ENCODE measurements around the gene METTL8. TPM values are rescaled to one million over a fixed set of nuclear protein-coding genes. Genes with fewer than 3 reads are reported as not detected.
"Not testable (repeated sequence)": the region's sequence is repeated elsewhere in the genome, so short reads cannot be mapped to it uniquely, and the experiment has no call there.

METTL8 gene
- total RNA-seq, 1 experiment from 2014 or later: 31.5 TPM

GRCh38 chr2:171389325-171389724, 44.5 kb downstream of the METTL8 start:
- Histone ChIP-seq H3K27me3 (no peaks in the 10 kb centered on the region), H3K9me3 (no peaks in the 10 kb centered on the region), H3K4me3 (no peak overlapping the region), H3K36me3 (peaks cover 14% of the 10 kb centered on the region)
- no peak for DNase-seq

- Histone ChIP-seq H3K4me3 (no peak overlapping the region), H3K9me3 (no peaks in the 10 kb centered on the region), H3K27me3 (no peaks in the 10 kb centered on the region), H3K36me3 (peaks cover 18% of the 10 kb centered on the region)
- no peak for DNase-seq
These were observed 46.7 kb downstream of the METTL8 start for GRCh38 chr2:171387052-171387451.

- no peak for DNase-seq
- Histone ChIP-seq H3K36me3 (peaks cover 19% of the 10 kb centered on the region), H3K9me3 (no peaks in the 10 kb centered on the region), H3K27me3 (no peaks in the 10 kb centered on the region), H3K4me3 (no peak overlapping the region)
These were observed 47.2 kb downstream of the METTL8 start for GRCh38 chr2:171386627-171387026.

GRCh38 chr2:171383134-171383533, 50.7 kb downstream of the METTL8 start:
- Histone ChIP-seq H3K4me3 (no peak overlapping the region), H3K27me3 (no peaks in the 10 kb centered on the region), H3K36me3 (peaks cover 5% of the 10 kb centered on the region), H3K9me3 (peaks cover 19% of the 10 kb centered on the region)
- no peak for DNase-seq

- not testable (repeated sequence) for DNase-seq, H3K36me3 ChIP-seq, H3K27me3 ChIP-seq, H3K4me3 ChIP-seq
- H3K9me3 ChIP-seq: peaks cover 23% of the 10 kb centered on the region
These were observed 51.6 kb downstream of the METTL8 start for GRCh38 chr2:171382175-171382574.

GRCh38 chr2:171377852-171378251, 55.9 kb downstream of the METTL8 start:
- not testable (repeated sequence) for H3K36me3 ChIP-seq, DNase-seq, H3K4me3 ChIP-seq, H3K27me3 ChIP-seq
- peaks cover 23% of the 10 kb centered on the region for H3K9me3 ChIP-seq

- no peak for DNase-seq
- Histone ChIP-seq H3K9me3 (0 out of 2 replicates have a peak, but pooled peaks cover 3% of the 10 kb centered on the region), H3K36me3 (no peaks in the 10 kb centered on the region), H3K27me3 (no peaks in the 10 kb centered on the region), H3K4me3 (no peak overlapping the region)
These were observed 66.1 kb downstream of the METTL8 start for GRCh38 chr2:171367692-171368091.

GRCh38 chr2:171365778-171366177, 68.0 kb downstream of the METTL8 start:
- H3K27me3 ChIP-seq: no peaks in the 10 kb centered on the region
- H3K9me3 ChIP-seq: 0 out of 2 replicates have a peak, but pooled peaks cover 3% of the 10 kb centered on the region
- no peak for DNase-seq
- no peak overlapping the region for H3K4me3 ChIP-seq
- no peaks in the 10 kb centered on the region for H3K36me3 ChIP-seq

GRCh38 chr2:171365232-171365631, 68.6 kb downstream of the METTL8 start:
- DNase-seq: peak; percentile 76
- Histone ChIP-seq H3K27me3 (no peaks in the 10 kb centered on the region), H3K36me3 (no peaks in the 10 kb centered on the region)

GRCh38 chr2:171362396-171362795, 71.4 kb downstream of the METTL8 start:
- no peak for DNase-seq
- H3K36me3 ChIP-seq: no peaks in the 10 kb centered on the region
- H3K9me3 ChIP-seq: 0 out of 2 replicates have a peak, but pooled peaks cover 3% of the 10 kb centered on the region
- H3K4me3 ChIP-seq: no peak overlapping the region
- no peaks in the 10 kb centered on the region for H3K27me3 ChIP-seq

More at GRCh38 chr2:171365232-171365631, 68.6 kb downstream of the METTL8 start:
- H3K4me3 ChIP-seq: peak overlapping the region; percentile 10; the same call in 1 of the 2 replicates
- 0 out of 2 replicates have a peak, but pooled peaks cover 3% of the 10 kb centered on the region for H3K9me3 ChIP-seq

GRCh38 chr2:171360905-171361304, 72.9 kb downstream of the METTL8 start:
- Histone ChIP-seq H3K9me3 (no peaks in the 10 kb centered on the region), H3K27me3 (no peaks in the 10 kb centered on the region), H3K36me3 (no peaks in the 10 kb centered on the region), H3K4me3 (no peak overlapping the region)
- DNase-seq: no peak

GRCh38 chr2:171353746-171354145, 80.0 kb downstream of the METTL8 start:
- not testable (repeated sequence) for H3K4me3 ChIP-seq, H3K27me3 ChIP-seq, H3K36me3 ChIP-seq, H3K9me3 ChIP-seq, DNase-seq

- Histone ChIP-seq H3K4me3 (no peak overlapping the region), H3K36me3 (no peaks in the 10 kb centered on the region)
- no peak for DNase-seq
These were observed 85.7 kb downstream of the METTL8 start for GRCh38 chr2:171348056-171348455.

GRCh38 chr2:171347591-171348032, 86.2 kb downstream of the METTL8 start:
- peak; percentile 62 for DNase-seq
- Histone ChIP-seq H3K4me3 (no peak overlapping the region), H3K9me3 (no peaks in the 10 kb centered on the region; the same call in 1 of the 2 replicates), H3K27me3 (no peaks in the 10 kb centered on the region), H3K36me3 (no peaks in the 10 kb centered on the region)

More at GRCh38 chr2:171348056-171348455, 85.7 kb downstream of the METTL8 start:
- Histone ChIP-seq H3K27me3 (no peaks in the 10 kb centered on the region), H3K9me3 (no peaks in the 10 kb centered on the region; the same call in 1 of the 2 replicates)

- H3K4me3 ChIP-seq: no peak overlapping the region
- H3K9me3 ChIP-seq: no peaks in the 10 kb centered on the region; the same call in 1 of the 2 replicates
- H3K36me3 ChIP-seq: no peaks in the 10 kb centered on the region
- H3K27me3 ChIP-seq: no peaks in the 10 kb centered on the region
- DNase-seq: no peak
These were observed 86.8 kb downstream of the METTL8 start for GRCh38 chr2:171346723-171347557.

GRCh38 chr2:171345971-171346722, 87.6 kb downstream of the METTL8 start:
- DNase-seq: no peak
- H3K36me3 ChIP-seq: no peaks in the 10 kb centered on the region
- H3K27me3 ChIP-seq: no peaks in the 10 kb centered on the region
- no peak overlapping the region for H3K4me3 ChIP-seq
- no peaks in the 10 kb centered on the region for H3K9me3 ChIP-seq

- no peak for DNase-seq
- Histone ChIP-seq H3K4me3 (no peak overlapping the region), H3K27me3 (no peaks in the 10 kb centered on the region), H3K9me3 (no peaks in the 10 kb centered on the region), H3K36me3 (no peaks in the 10 kb centered on the region)
These were observed 89.6 kb downstream of the METTL8 start for GRCh38 chr2:171344182-171344581.

Measured in MG63 (cell line).